Activated T-cell treated with anti-CD3 and anti-CD28 coated beads, Interleukin-2, amount 50 U/mL, for 24 hours (primary cell): ENCODE results near the gene CACNG5.
A peak's percentile ranks its signal among the peaks of the same experiment; 100 is the strongest.

Source experiments
- DNase-seq: peaks from one replicate; pipeline ENCODE4 v3.0.0-alpha.2; 2020
- H3K27ac Mint-ChIP-seq: 2 replicates; pipeline ENCODE4 v1.8.0; 2020; ENCODE audit warnings: mild to moderate bottlenecking, mixed read lengths
- H3K27me3 Mint-ChIP-seq: 2 replicates; pipeline ENCODE4 v1.8.0; 2020; ENCODE audit warnings: mixed read lengths
- H3K36me3 Mint-ChIP-seq: 2 replicates; pipeline ENCODE4 v1.8.0; 2020; ENCODE audit warnings: low read depth, mixed read lengths
- H3K4me1 Mint-ChIP-seq: 2 replicates; pipeline ENCODE4 v1.8.0; 2020; ENCODE audit warnings: low read depth, mixed read lengths
- H3K4me3 Mint-ChIP-seq: 2 replicates; pipeline ENCODE4 v1.8.0; 2020; ENCODE audit warnings: mild to moderate bottlenecking, moderate library complexity, mixed read lengths
- H3K9me3 Mint-ChIP-seq: 2 replicates; pipeline ENCODE4 v1.8.0; 2020; ENCODE audit warnings: mixed read lengths

CACNG5 gene

GRCh38 chr17:66849032-66849655, 14.2 kb downstream of the CACNG5 start:
- DNase-seq: no peak
- Mint-ChIP-seq H3K4me3 (no peak overlapping the region), H3K4me1 (no peaks in the 10 kb centered on the region), H3K27ac (no peak overlapping the region), H3K27me3 (peaks cover 13% of the 10 kb centered on the region), H3K9me3 (peaks cover 13% of the 10 kb centered on the region), H3K36me3 (no peaks in the 10 kb centered on the region)

GRCh38 chr17:66849851-66850580, 15.1 kb downstream of the CACNG5 start:
- Mint-ChIP-seq H3K4me1 (no peaks in the 10 kb centered on the region), H3K36me3 (no peaks in the 10 kb centered on the region), H3K9me3 (peaks cover 16% of the 10 kb centered on the region), H3K27ac (no peak overlapping the region), H3K4me3 (no peak overlapping the region), H3K27me3 (peaks cover 10% of the 10 kb centered on the region)
- DNase-seq: no peak

GRCh38 chr17:66850692-66851091, 15.8 kb downstream of the CACNG5 start:
- no peak for DNase-seq
- no peaks in the 10 kb centered on the region for H3K4me1 Mint-ChIP-seq
- H3K27me3 Mint-ChIP-seq: peaks cover 6% of the 10 kb centered on the region
- no peak overlapping the region for H3K27ac Mint-ChIP-seq
- no peak overlapping the region for H3K4me3 Mint-ChIP-seq
- no peaks in the 10 kb centered on the region for H3K36me3 Mint-ChIP-seq
- peaks cover 14% of the 10 kb centered on the region for H3K9me3 Mint-ChIP-seq

GRCh38 chr17:66855204-66855603, 20.3 kb downstream of the CACNG5 start:
- Mint-ChIP-seq H3K36me3 (no peaks in the 10 kb centered on the region), H3K4me3 (no peak overlapping the region), H3K27ac (no peak overlapping the region), H3K9me3 (peaks cover 3% of the 10 kb centered on the region), H3K4me1 (peaks cover 4% of the 10 kb centered on the region), H3K27me3 (no peaks in the 10 kb centered on the region)
- peak; percentile 57 for DNase-seq

GRCh38 chr17:66858226-66859083, 23.5 kb downstream of the CACNG5 start:
- Mint-ChIP-seq H3K36me3 (no peaks in the 10 kb centered on the region), H3K27me3 (peaks cover 3% of the 10 kb centered on the region), H3K9me3 (peaks cover 3% of the 10 kb centered on the region), H3K4me1 (peaks cover 7% of the 10 kb centered on the region), H3K4me3 (no peak overlapping the region), H3K27ac (no peak overlapping the region)
- no peak for DNase-seq

GRCh38 chr17:66859353-66859752, 24.4 kb downstream of the CACNG5 start:
- no peak overlapping the region for H3K27ac Mint-ChIP-seq

GRCh38 chr17:66860204-66860603, 25.3 kb downstream of the CACNG5 start:
- Mint-ChIP-seq H3K36me3 (no peaks in the 10 kb centered on the region), H3K9me3 (peaks cover 6% of the 10 kb centered on the region), H3K4me1 (peaks cover 7% of the 10 kb centered on the region), H3K4me3 (no peak overlapping the region), H3K27ac (no peak overlapping the region), H3K27me3 (peaks cover 3% of the 10 kb centered on the region)
- no peak for DNase-seq

More at GRCh38 chr17:66859353-66859752, 24.4 kb downstream of the CACNG5 start:
- peaks cover 7% of the 10 kb centered on the region for H3K4me1 Mint-ChIP-seq
- peaks cover 6% of the 10 kb centered on the region for H3K9me3 Mint-ChIP-seq
- no peaks in the 10 kb centered on the region for H3K36me3 Mint-ChIP-seq
- no peak overlapping the region for H3K4me3 Mint-ChIP-seq
- no peak for DNase-seq
- H3K27me3 Mint-ChIP-seq: peaks cover 3% of the 10 kb centered on the region

- DNase-seq: no peak
- Mint-ChIP-seq H3K9me3 (peaks cover 7% of the 10 kb centered on the region), H3K4me3 (no peak overlapping the region), H3K36me3 (no peaks in the 10 kb centered on the region), H3K27me3 (peaks cover 20% of the 10 kb centered on the region), H3K27ac (no peak overlapping the region), H3K4me1 (peaks cover 7% of the 10 kb centered on the region)
These were observed 28.9 kb downstream of the CACNG5 start for GRCh38 chr17:66863820-66864219.

GRCh38 chr17:66865151-66865550, 30.2 kb downstream of the CACNG5 start:
- no peak overlapping the region for H3K27ac Mint-ChIP-seq
- H3K9me3 Mint-ChIP-seq: peaks cover 7% of the 10 kb centered on the region
- no peak overlapping the region for H3K4me3 Mint-ChIP-seq
- no peaks in the 10 kb centered on the region for H3K36me3 Mint-ChIP-seq
- no peak for DNase-seq
- peaks cover 27% of the 10 kb centered on the region for H3K27me3 Mint-ChIP-seq
- H3K4me1 Mint-ChIP-seq: peaks cover 3% of the 10 kb centered on the region

GRCh38 chr17:66873962-66874361, 39.0 kb downstream of the CACNG5 start:
- no peaks in the 10 kb centered on the region for H3K4me1 Mint-ChIP-seq
- H3K4me3 Mint-ChIP-seq: no peak overlapping the region
- H3K36me3 Mint-ChIP-seq: no peaks in the 10 kb centered on the region
- peaks cover 17% of the 10 kb centered on the region for H3K27me3 Mint-ChIP-seq
- no peak overlapping the region for H3K27ac Mint-ChIP-seq
- H3K9me3 Mint-ChIP-seq: no peaks in the 10 kb centered on the region
- DNase-seq: no peak

GRCh38 chr17:66884931-66885330, 50.0 kb downstream of the CACNG5 start:
- peaks cover 8% of the 10 kb centered on the region for H3K27me3 Mint-ChIP-seq
- no peaks in the 10 kb centered on the region for H3K4me1 Mint-ChIP-seq
- no peak overlapping the region for H3K27ac Mint-ChIP-seq
- H3K4me3 Mint-ChIP-seq: no peak overlapping the region
- H3K9me3 Mint-ChIP-seq: peaks cover 11% of the 10 kb centered on the region
- no peaks in the 10 kb centered on the region for H3K36me3 Mint-ChIP-seq
- no peak for DNase-seq

- Mint-ChIP-seq H3K36me3 (no peaks in the 10 kb centered on the region), H3K4me3 (no peak overlapping the region), H3K27me3 (peaks cover 8% of the 10 kb centered on the region), H3K4me1 (no peaks in the 10 kb centered on the region), H3K9me3 (peaks cover 9% of the 10 kb centered on the region), H3K27ac (no peak overlapping the region)
- no peak for DNase-seq
These were observed 50.5 kb downstream of the CACNG5 start for GRCh38 chr17:66885417-66885816.

- no peak for DNase-seq
- no peaks in the 10 kb centered on the region for H3K27me3 Mint-ChIP-seq
- no peaks in the 10 kb centered on the region for H3K9me3 Mint-ChIP-seq
- no peak overlapping the region for H3K27ac Mint-ChIP-seq
- H3K4me3 Mint-ChIP-seq: no peak overlapping the region
- no peaks in the 10 kb centered on the region for H3K4me1 Mint-ChIP-seq
- no peaks in the 10 kb centered on the region for H3K36me3 Mint-ChIP-seq
These were observed 54.7 kb downstream of the CACNG5 start for GRCh38 chr17:66889480-66890230.

GRCh38 chr17:66892246-66892645, 57.3 kb downstream of the CACNG5 start:
- H3K27ac Mint-ChIP-seq: no peak overlapping the region
- no peak overlapping the region for H3K4me3 Mint-ChIP-seq
- no peaks in the 10 kb centered on the region for H3K36me3 Mint-ChIP-seq
- no peaks in the 10 kb centered on the region for H3K4me1 Mint-ChIP-seq
- H3K9me3 Mint-ChIP-seq: no peaks in the 10 kb centered on the region
- no peaks in the 10 kb centered on the region for H3K27me3 Mint-ChIP-seq
- no peak for DNase-seq
